Epithelial cell of esophagus (primary cell): ENCODE results near the gene PLXDC1.
A peak's percentile ranks its signal among the peaks of the same experiment; 100 is the strongest.
"Not testable (repeated sequence)": the region's sequence is repeated elsewhere in the genome, so short reads cannot be mapped to it uniquely, and the experiment has no call there.

Experiments used
- DNase-seq: peaks from one replicate; pipeline ENCODE4 v3.0.0; 2010; ENCODE audit warnings: low read depth
- H3K4me3 ChIP-seq: 2 replicates; pipeline ENCODE4 v1.5.1; 2011; ENCODE audit warnings: mild to moderate bottlenecking, low read length, control low read depth
- CTCF ChIP-seq: IDR thresholded peaks from 2 replicates; pipeline ENCODE4 v1.5.1; 2011; ENCODE audit warnings: low read depth, mild to moderate bottlenecking, low read length, control low read depth, inconsistent platforms; ENCODE audit not compliant: insufficient read depth; ENCODE audit errors: missing control alignments

PLXDC1 gene

DNA sequence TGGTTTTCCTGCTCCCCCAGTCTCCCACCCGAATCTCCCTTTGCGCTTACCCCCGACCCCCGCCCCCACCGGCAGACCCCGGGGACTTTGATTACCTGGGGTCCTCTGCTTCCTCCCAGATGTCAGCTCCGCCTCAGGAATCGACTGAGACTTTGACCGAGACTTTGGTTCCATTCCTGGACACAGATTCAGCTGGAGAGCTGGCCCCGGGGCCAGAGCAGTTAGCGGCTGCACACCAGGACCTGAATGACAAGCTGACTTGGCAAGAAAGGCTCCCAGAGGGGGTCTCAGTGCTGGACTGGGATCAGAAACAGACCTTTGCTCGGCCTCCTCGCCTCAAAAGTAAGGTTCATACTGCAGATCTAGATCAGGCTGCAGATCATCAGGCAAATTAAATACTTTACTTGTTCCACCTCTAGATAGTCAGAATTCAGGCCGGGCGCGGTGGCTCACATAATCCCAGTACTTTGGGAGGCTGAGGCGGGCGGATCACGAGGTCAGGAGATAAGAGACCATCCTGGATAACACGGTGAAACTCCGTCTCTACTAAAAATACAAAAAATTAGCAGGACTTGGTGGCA lies 123.9 kb downstream of the PLXDC1 start:
- DNase-seq: no peak
- peak overlapping the region; percentile 31 for H3K4me3 ChIP-seq
- no peak for TF ChIP-seq CTCF

GRCh38 chr17:39026980-39027451 lies 124.4 kb downstream of the PLXDC1 start:
- peak; percentile 37 for DNase-seq
- TF ChIP-seq CTCF: no peak
- peak overlapping the region; percentile 31 for H3K4me3 ChIP-seq

- H3K4me3 ChIP-seq, DNase-seq: not testable (repeated sequence)
Observed at GRCh38 chr17:39026346-39026745, 125.1 kb downstream of the PLXDC1 start.

GRCh38 chr17:39022924-39023323 lies 128.5 kb downstream of the PLXDC1 start:
- TF ChIP-seq CTCF: no peak
- DNase-seq: no peak
- H3K4me3 ChIP-seq: no peak overlapping the region

DNA sequence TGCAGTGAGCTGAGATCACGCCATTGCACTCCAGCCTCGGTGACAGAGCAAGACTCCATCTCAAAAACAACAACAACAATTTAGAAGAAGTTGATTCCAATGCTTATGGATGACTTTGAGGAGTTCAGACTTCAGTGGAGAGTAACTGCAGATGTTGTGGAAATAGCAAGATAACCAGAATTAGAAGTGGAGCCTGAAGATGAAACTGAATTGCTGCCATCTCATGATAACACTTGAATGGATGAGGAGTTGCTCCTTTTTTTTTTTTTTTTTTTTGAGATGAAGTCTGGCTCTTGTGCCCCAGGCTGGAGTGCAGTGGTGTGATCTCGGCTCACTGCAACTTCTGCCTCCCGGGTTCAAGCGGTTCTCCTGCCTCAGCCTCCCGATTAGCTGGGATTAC lies 131.4 kb downstream of the PLXDC1 start:
- not testable (repeated sequence) for H3K4me3 ChIP-seq, DNase-seq

- TF ChIP-seq CTCF: no peak
- no peak for DNase-seq
- H3K4me3 ChIP-seq: no peak overlapping the region
Observed at GRCh38 chr17:39018267-39019134, 132.9 kb downstream of the PLXDC1 start.

GRCh38 chr17:39016193-39017153 lies 135.0 kb downstream of the PLXDC1 start:
- peak; percentile 20 for DNase-seq
- no peak for TF ChIP-seq CTCF

More at GRCh38 chr17:39016193-39017153, 135.0 kb downstream of the PLXDC1 start:
- no peak overlapping the region for H3K4me3 ChIP-seq
